HG02798 (cell line): ENCODE results near the gene MOGAT1.

ENCODE experiments used
- ATAC-seq: cut with Tn5 transposase; IDR thresholded peaks from one replicate; pipeline ENCODE4 v1.9.1; 2021; ENCODE audit warnings: mild to moderate bottlenecking; ENCODE audit not compliant: unreplicated experiment, poor library complexity

The MOGAT1 gene

GRCh38 chr2:222671259-222672067 is at the start of gene MOGAT1:
Gene MOGAT1, plus strand, starts transcription at chr2:222671658. Its CDS starts 128 bp downstream, at chr2:222671786.
- ATAC-seq, result no peak

DNA sequence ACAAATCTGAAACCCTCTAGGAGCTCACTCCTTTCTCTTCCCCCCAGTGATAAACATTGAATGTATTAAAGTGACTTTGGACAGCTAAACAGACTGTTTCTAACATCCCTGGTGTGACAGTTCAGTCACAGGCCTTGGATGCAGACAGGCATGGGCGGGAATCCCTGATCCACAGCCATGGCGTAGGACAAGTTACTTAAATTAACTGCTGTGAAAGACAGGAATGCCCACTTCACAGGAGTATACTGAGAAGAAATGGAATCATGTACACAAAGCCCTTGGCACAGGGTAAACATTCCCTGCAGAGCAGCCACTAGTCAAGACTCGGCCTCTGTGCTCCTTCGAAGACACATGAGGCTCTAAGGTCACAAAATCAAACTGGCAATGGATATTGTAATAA is 49.6 kb upstream of the MOGAT1 start:
- no peak for ATAC-seq

GRCh38 chr2:222622910-222623309 is 48.5 kb upstream of the MOGAT1 start:
- no peak for ATAC-seq

- no peak for ATAC-seq
Measured at GRCh38 chr2:222623756-222624309, 47.6 kb upstream of the MOGAT1 start.

DNA sequence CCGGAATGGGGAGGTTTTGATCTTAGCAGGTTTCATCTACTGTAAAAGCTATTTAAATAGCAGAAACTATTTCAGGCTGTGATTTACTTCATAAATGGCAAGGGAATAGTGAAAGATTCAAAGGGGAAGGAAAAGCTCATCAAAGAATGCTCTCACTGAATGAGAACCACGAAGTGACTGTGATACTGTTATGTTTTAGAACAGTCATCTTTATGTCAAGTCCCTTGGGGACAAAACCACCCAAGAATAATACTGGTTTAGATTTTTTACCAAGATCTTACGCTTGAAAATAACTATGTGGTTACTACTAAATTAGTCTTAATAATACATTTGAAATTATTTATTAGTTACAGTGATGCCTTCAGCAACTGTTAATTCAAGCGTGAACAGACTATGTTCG is 43.7 kb upstream of the MOGAT1 start:
- no peak for ATAC-seq

DNA sequence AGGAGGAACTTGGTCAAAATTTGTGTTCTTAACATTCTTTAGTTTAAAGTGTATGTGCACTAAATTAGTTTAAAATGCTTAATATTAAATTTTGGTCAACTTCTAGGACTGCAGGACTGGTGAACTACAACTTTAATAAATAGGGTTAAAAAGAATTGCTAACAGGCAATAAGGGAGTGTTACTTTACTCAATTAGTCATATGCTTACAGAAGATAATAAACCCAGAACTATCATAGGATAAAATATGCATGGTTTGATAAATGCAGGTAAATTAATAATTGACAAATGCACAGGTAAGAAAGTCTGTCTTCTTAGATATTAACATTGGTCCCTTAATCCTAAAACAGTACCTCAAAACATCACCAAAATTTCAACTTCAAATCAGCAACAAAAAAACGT is 36.2 kb upstream of the MOGAT1 start:
- no peak for ATAC-seq

- no peak for ATAC-seq
Measured at GRCh38 chr2:222637067-222637466, 34.4 kb upstream of the MOGAT1 start.

DNA sequence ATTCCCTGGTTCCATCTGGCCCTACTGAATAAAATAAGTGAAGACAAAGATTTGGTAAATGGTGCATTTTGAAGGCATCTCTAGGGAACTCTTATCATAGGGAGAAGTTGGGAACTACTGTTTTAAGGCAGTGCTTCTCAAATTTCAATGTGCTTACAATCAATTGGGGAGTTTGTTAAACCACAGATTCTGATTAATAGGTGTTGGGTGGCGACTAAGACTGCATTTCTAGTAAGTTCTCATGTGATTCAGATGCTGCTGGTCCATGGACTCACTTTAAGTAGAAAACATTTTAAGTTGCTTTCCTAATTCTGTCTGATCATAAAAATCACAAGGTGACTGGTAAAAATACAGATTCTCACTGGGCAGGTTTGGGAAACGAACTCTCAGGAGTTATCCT is 30.1 kb upstream of the MOGAT1 start:
- no peak for ATAC-seq

DNA sequence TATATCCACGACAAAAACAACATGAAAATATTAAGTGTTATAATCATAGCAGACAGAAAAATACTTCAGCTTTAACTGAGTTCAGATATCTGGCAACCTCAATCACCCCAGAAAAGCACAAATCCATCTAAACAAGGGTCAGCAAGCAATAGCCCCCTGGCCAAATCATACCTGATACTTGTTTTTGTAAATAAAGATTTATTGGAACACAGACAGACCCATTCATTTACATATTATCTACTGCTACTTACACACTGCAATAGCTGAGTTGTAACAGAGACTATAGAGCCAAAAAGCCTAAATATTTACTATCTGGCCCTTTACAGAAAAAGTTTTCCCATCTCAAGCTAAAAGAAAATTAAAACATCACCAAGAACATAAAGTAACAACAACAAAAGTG is 28.3 kb upstream of the MOGAT1 start:
- ATAC-seq, result no peak

DNA sequence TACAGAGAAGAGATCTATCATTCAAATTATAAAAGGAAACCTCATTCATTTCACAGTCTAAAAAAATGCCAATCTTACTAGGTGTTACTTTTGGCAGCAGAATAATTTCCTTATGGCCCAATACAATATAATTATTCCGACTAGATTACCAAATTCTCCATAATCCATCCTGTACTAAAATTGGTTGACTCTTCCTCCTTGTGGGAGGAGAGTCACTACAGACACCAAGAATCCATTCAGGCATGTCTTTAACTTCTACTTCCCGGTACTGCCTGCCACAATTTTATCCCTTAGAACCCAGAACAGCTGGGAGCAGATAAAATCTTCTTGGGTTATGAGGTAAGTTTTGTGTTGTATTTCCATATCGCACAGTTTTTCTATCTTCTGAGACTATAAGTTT is 25.4 kb upstream of the MOGAT1 start:
- no peak for ATAC-seq

- no peak for ATAC-seq
Measured at GRCh38 chr2:222649801-222650200, 21.7 kb upstream of the MOGAT1 start.

DNA sequence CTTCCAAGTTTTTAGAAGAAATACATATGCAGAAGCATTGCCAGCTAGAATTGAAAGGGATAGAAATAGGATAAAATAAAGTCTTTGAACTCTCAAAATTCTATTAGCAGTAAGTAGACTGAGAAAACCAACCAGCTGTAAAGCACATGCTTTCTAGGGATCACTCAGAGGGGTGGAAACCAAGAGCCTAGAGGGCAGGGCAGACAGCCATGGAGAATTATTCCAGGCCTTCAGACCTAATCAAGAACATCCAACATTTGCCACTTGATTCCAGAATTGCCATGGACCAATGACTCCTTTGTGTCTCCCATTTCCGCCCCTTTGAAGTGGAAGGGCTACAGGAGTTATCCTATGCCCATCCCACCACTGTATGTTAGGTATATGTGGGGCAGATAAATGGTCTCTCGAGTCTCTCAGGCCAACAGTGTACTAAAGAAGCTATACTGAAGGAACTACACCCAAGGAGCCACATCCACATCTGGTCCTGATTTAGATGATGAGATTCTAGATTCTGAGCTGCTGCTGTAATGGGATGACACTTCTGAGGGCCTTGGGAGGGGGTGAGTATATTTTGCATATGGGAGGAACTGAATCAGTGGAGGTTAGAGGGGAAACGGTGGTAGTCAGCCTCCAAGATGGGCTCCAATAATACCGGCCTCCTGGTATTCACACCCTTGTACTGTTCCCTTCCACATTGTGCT is 19.6 kb upstream of the MOGAT1 start:
- no peak for ATAC-seq

DNA sequence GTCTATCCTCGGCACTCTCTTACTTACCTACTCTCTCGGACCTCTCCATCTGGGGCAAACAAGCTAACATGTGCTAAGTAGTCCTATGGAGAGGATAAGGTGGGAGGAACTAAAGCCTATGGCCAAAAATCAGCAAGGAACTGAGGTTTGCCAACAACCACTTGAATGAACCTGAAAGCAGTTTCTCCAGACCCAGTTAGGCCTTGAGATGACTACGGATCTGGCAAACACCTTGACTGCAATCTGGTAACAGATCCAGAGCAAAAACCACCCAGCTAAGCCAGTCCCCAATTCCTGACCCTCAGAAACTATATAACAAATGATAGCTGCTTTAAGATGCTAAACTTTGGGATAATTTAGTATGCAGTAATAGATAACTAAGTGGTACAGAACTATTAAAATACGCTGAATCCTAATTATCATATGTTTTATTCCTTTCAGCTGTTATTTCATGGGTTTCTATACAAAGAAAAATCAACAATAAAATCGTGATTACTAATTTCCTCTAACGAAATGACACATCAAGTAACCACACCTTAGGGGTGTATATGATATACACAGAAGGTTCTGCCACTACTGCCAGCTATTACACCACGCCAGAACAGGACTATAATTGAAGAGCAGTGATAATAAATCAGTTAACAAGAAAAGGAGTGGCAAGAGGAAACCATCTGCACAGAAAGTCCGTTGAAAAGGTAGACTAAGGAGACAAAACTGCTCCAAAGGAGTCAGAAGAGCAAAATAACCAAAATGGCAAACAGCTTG is 18.8 kb upstream of the MOGAT1 start:
- no peak for ATAC-seq

DNA sequence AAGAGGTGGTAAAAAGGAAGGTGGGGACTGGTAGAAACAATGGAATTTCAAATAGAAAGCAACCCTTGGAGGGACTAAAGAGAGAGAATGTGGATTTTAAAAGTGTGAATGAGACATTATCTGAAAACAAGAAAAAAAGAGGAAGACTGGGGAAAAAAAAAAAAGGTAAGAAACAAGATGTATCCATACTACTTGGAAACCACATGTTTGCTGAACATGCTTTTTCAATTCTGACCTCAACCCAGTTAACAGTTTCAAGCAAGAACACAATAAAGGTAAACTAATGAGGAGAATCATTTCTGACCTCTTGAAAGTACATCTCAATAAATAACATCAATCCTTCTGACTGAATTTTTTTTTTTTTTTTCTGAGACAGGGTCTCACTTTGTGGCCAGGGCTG is 18.2 kb upstream of the MOGAT1 start:
- no peak for ATAC-seq

GRCh38 chr2:222655787-222656525 is 15.5 kb upstream of the MOGAT1 start, which contains the start of gene FARSB:
Gene FARSB, minus strand, starts transcription at chr2:222656092. Its CDS starts 19 bp downstream, at chr2:222656073.
- peak; percentile 92 for ATAC-seq

DNA sequence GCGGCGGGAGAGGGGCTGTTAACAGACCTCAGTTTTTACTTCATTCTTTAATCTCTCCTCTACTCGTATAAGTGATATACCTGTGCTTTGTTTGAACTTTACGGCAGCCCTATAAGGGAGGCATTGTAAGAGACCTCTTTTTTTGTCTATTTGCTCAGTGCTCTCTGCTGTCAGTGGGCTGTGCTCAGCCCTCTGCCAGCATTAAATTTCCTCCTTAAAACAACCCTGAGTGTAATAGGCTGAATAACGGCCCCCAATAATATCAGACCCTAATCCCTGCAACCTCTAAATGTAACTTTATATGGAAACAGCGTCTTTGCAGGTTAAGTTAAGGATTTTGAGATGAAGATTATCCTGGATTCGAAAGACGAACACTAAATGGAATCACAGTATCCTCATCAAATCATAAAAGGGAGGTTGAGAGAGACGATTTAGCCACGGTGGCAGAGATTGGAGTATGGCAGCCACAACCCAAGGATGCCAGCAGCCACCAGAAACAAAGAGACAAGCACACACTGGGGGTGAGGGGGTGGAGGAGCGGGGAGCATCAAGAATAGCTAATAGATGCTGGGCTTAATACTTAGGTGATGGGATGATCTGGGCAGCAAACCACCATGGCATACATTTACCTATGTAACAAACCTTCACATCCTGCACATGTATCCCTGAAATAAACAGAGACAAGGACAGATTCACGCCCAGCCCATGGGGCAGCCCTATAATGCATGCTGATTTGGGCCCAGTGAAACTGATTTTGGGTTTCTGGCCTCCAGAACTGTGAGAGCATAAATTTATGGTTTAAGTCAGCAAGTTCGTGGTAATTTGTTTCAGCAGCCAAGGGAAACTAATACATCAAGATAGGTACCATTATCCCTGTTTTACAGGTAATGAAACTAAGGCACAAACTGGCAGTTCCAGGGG is 14.7 kb upstream of the MOGAT1 start:
- peak; percentile 30 for ATAC-seq

- ATAC-seq, result no peak
Measured at GRCh38 chr2:222663479-222663878, 8.0 kb upstream of the MOGAT1 start.

- ATAC-seq, result no peak
Measured at GRCh38 chr2:222668494-222669154, 2.8 kb upstream of the MOGAT1 start.
